Osteocyte (in vitro differentiated cells): ENCODE results near the gene SPRR4. TPM values are rescaled to one million over a fixed set of nuclear protein-coding genes. Genes with fewer than 3 reads are reported as not detected.

ENCODE experiments used
- DNase-seq: peaks from one replicate; pipeline ENCODE4 v3.0.0; 2021; ENCODE audit warnings: mixed read lengths; ENCODE audit not compliant: unreplicated experiment; ENCODE audit errors: extremely low spot score
- H3K27ac Mint-ChIP-seq: one replicate; pipeline ENCODE4 v1.8.0; 2021; ENCODE audit warnings: mild to moderate bottlenecking, mixed read lengths; ENCODE audit not compliant: unreplicated experiment
- H3K27me3 Mint-ChIP-seq: one replicate; pipeline ENCODE4 v1.8.0; 2021; ENCODE audit warnings: mixed read lengths; ENCODE audit not compliant: unreplicated experiment
- H3K36me3 Mint-ChIP-seq: one replicate; pipeline ENCODE4 v1.8.0; 2021; ENCODE audit warnings: mixed read lengths; ENCODE audit not compliant: unreplicated experiment
- H3K4me1 Mint-ChIP-seq: one replicate; pipeline ENCODE4 v1.8.0; 2021; ENCODE audit warnings: mixed read lengths; ENCODE audit not compliant: unreplicated experiment
- H3K4me3 Mint-ChIP-seq: one replicate; pipeline ENCODE4 v1.8.0; 2021; ENCODE audit warnings: mild to moderate bottlenecking, moderate library complexity, mixed read lengths; ENCODE audit not compliant: unreplicated experiment
- H3K9me3 Mint-ChIP-seq: one replicate; pipeline ENCODE4 v1.8.0; 2021; ENCODE audit warnings: mixed read lengths; ENCODE audit not compliant: unreplicated experiment
- long read RNA-seq: library from polyadenylated mRNA; unstranded; transcript quantifications from one replicate; pipeline ENCODE4 v2.0.0, GENCODE V29; 2021
- total RNA-seq: library from RNA; stranded (reverse); gene quantifications from 2 replicates; pipeline ENCODE4 v1.2.1, GENCODE V29; 2021
- TF ChIP-seq, protein P1 (sequence below): fragments of 200-600 bp; sonication (generic); IDR thresholded peaks from 2 replicates; pipeline ENCODE4 v1.5.0; 2021; ENCODE audit warnings: antibody characterized with exemption, mild to moderate bottlenecking, moderate library complexity

The SPRR4 gene, protein sequence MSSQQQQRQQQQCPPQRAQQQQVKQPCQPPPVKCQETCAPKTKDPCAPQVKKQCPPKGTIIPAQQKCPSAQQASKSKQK
- total RNA-seq, result not detected in 2 replicates
- long read RNA-seq, result 0 reads

DNA sequence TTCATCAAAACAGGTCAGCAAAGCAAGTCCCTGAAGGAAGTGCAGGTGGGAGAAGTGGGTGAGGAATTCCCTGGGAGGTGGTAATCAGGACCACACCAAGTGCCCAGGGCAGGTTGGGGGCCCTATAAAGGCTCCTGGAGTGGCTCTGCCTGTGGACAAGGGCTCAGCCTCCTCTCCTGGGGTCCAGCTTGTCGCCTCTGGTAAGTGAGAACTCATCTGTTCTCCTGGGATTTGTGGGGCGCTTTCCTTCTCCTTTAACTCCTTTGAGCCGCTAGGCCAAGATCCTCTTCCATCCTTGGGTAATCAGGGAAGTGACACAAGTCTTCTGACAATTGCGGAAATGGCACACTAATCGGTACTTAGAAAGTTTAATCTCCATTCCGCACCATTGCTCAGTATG, at the start of gene SPRR4:
SPRR4 (plus strand) TSS at position 154 of the 400 bp plus-strand sequence. CDS start 1,243 bp downstream, outside the sequence.
- H3K4me1 Mint-ChIP-seq, result no peaks in the 10 kb centered on the region
- no peaks in the 10 kb centered on the region for H3K9me3 Mint-ChIP-seq
- H3K27ac Mint-ChIP-seq, result no peak within 1 kb of the TSS
- DNase-seq, result peak; percentile 6
- TF ChIP-seq, protein P1, sequence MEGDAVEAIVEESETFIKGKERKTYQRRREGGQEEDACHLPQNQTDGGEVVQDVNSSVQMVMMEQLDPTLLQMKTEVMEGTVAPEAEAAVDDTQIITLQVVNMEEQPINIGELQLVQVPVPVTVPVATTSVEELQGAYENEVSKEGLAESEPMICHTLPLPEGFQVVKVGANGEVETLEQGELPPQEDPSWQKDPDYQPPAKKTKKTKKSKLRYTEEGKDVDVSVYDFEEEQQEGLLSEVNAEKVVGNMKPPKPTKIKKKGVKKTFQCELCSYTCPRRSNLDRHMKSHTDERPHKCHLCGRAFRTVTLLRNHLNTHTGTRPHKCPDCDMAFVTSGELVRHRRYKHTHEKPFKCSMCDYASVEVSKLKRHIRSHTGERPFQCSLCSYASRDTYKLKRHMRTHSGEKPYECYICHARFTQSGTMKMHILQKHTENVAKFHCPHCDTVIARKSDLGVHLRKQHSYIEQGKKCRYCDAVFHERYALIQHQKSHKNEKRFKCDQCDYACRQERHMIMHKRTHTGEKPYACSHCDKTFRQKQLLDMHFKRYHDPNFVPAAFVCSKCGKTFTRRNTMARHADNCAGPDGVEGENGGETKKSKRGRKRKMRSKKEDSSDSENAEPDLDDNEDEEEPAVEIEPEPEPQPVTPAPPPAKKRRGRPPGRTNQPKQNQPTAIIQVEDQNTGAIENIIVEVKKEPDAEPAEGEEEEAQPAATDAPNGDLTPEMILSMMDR, result no peak
- H3K27me3 Mint-ChIP-seq, result no peaks in the 10 kb centered on the region
- no peaks in the 10 kb centered on the region for H3K36me3 Mint-ChIP-seq
- no peak within 1 kb of the TSS for H3K4me3 Mint-ChIP-seq

DNA sequence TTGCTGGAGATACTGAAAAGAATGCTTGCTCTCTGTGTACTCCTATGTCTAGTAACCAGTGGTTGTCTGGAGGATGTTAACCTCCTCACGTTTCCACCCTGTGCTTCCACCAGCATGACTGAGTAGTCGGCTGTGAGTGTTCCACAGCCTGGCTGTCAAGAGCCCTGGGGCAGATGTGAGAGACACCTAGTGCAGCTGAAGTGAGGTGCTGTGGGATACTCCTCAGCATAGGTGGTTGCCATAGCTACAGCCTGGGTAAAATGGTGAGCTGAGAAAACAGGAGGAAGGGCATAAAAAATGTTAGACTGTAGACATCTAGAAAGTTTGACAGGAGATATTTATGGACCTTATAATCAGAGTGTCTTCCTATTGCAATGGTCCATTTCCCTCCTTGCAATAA, 46.3 kb upstream of the SPRR4 start:
- TF ChIP-seq, protein P1, result no peak
- H3K27ac Mint-ChIP-seq, result no peak overlapping the region
- no peaks in the 10 kb centered on the region for H3K9me3 Mint-ChIP-seq
- no peaks in the 10 kb centered on the region for H3K4me1 Mint-ChIP-seq
- H3K4me3 Mint-ChIP-seq, result no peak overlapping the region
- no peaks in the 10 kb centered on the region for H3K36me3 Mint-ChIP-seq
- no peak for DNase-seq
- H3K27me3 Mint-ChIP-seq, result no peaks in the 10 kb centered on the region

DNA sequence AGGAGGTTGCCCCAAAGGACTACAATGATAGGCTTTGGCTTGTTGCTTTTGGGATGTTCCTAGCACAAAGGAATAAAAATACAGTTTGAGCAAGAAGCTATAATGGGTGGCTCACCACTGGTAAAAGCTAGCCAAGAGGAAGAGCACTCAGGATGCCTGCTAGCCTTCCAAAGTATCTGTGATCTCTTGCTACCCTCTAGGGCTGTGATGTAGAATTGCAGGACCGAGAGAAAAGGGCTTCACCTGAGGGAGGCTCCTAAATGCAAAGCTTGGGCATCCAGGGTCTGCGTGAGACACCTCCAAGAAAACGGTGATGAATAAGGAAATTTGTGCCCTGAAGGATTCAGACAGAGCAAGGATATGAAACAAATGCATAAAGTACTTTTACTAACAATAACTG, 44.4 kb upstream of the SPRR4 start:
- DNase-seq, result no peak
- no peaks in the 10 kb centered on the region for H3K27me3 Mint-ChIP-seq
- H3K4me3 Mint-ChIP-seq, result no peak overlapping the region
- TF ChIP-seq, protein P1, result no peak
- H3K36me3 Mint-ChIP-seq, result no peaks in the 10 kb centered on the region
- H3K9me3 Mint-ChIP-seq, result no peaks in the 10 kb centered on the region
- no peaks in the 10 kb centered on the region for H3K4me1 Mint-ChIP-seq
- H3K27ac Mint-ChIP-seq, result no peak overlapping the region

DNA sequence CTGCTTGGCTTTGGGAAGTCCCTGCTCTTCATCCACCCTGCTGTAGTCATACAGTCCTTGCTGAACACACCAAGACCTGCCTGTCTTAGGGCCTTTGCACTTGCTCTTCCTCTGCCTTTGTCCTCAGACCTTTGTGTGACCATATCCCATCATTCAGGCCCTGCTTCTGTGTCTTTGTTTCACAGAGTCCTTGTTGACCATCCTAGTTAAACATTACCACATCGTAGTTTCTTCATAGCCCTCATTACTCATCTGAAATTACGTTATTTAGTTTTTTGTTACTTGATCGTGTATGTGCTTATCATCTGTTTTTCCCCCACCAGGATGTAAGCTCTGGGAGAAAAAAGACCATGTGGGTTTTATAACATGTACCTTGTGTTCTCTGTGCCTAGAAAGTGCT, 41.8 kb upstream of the SPRR4 start:
- TF ChIP-seq, protein P1, result no peak
- H3K27me3 Mint-ChIP-seq, result no peaks in the 10 kb centered on the region
- H3K27ac Mint-ChIP-seq, result no peak overlapping the region
- no peaks in the 10 kb centered on the region for H3K9me3 Mint-ChIP-seq
- no peak for DNase-seq
- no peaks in the 10 kb centered on the region for H3K4me1 Mint-ChIP-seq
- no peak overlapping the region for H3K4me3 Mint-ChIP-seq
- no peaks in the 10 kb centered on the region for H3K36me3 Mint-ChIP-seq

DNA sequence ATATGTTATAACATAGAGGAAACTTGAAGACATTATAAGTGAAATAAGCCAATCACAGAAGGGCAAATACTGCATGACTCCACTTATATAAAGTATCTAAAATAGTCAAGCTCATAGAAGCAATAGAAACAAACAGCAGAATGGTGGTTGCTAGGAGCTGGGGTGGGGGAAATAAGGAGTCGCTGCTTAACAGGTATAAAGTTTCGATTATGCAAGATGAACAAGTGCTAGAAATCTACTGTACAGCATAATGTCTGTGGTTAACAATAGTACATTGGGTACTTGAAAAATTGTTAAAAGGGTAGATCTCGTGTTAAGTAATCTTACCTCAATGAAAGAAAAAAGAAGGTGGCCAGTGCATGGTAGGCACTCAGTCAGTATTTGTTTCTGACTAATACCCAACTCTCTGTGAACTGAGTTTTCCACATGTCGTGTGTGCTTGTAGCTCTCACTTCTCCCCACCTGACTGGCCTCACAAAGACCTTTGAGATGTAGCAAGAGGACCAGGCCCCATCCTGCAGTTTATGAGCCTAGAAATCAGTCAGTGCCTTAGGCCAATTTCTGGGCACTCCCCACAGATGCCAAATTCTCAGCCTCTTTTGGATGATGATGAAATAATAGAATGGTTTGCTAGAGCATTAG, 38.2 kb upstream of the SPRR4 start:
- no peak for DNase-seq
- H3K27me3 Mint-ChIP-seq, result no peaks in the 10 kb centered on the region
- no peak overlapping the region for H3K4me3 Mint-ChIP-seq
- H3K36me3 Mint-ChIP-seq, result no peaks in the 10 kb centered on the region
- no peaks in the 10 kb centered on the region for H3K9me3 Mint-ChIP-seq
- TF ChIP-seq, protein P1, result no peak
- H3K4me1 Mint-ChIP-seq, result no peaks in the 10 kb centered on the region
- H3K27ac Mint-ChIP-seq, result no peak overlapping the region
